Nephron progenitor cell (in vitro differentiated cells): ENCODE data around the gene BATF.

Experiments used
- DNase-seq: peaks from one replicate; pipeline ENCODE4 v3.0.0; 2021
- H3K27ac Mint-ChIP-seq: 2 replicates; pipeline ENCODE4 v1.8.0; 2021; ENCODE audit warnings: mild to moderate bottlenecking, moderate library complexity, mixed read lengths
- H3K27me3 Mint-ChIP-seq: 2 replicates; pipeline ENCODE4 v1.8.0; 2021; ENCODE audit warnings: mild to moderate bottlenecking, low read depth, mixed read lengths; ENCODE audit not compliant: poor library complexity
- H3K36me3 Mint-ChIP-seq: 2 replicates; pipeline ENCODE4 v1.8.0; 2021; ENCODE audit warnings: low read depth, mixed read lengths
- H3K4me1 Mint-ChIP-seq: 2 replicates; pipeline ENCODE4 v1.8.0; 2021; ENCODE audit warnings: mixed read lengths
- H3K4me3 Mint-ChIP-seq: 2 replicates; pipeline ENCODE4 v1.8.0; 2021; ENCODE audit warnings: mild to moderate bottlenecking, moderate library complexity, mixed read lengths
- H3K9me3 Mint-ChIP-seq: 2 replicates; pipeline ENCODE4 v1.8.0; 2021; ENCODE audit warnings: mild to moderate bottlenecking, moderate library complexity, mixed read lengths
- TF ChIP-seq, protein P1 (sequence below): fragments of 200-600 bp; sonication (generic); IDR thresholded peaks from 2 replicates; pipeline ENCODE4 v1.5.0; 2021; ENCODE audit warnings: antibody characterized with exemption

BATF gene

GRCh38 chr14:75531256-75531655 lies 9.0 kb downstream of the BATF start:
- no peak overlapping the region for H3K4me3 Mint-ChIP-seq
- TF ChIP-seq, protein P1, sequence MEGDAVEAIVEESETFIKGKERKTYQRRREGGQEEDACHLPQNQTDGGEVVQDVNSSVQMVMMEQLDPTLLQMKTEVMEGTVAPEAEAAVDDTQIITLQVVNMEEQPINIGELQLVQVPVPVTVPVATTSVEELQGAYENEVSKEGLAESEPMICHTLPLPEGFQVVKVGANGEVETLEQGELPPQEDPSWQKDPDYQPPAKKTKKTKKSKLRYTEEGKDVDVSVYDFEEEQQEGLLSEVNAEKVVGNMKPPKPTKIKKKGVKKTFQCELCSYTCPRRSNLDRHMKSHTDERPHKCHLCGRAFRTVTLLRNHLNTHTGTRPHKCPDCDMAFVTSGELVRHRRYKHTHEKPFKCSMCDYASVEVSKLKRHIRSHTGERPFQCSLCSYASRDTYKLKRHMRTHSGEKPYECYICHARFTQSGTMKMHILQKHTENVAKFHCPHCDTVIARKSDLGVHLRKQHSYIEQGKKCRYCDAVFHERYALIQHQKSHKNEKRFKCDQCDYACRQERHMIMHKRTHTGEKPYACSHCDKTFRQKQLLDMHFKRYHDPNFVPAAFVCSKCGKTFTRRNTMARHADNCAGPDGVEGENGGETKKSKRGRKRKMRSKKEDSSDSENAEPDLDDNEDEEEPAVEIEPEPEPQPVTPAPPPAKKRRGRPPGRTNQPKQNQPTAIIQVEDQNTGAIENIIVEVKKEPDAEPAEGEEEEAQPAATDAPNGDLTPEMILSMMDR = no peak
- DNase-seq = no peak
- H3K36me3 Mint-ChIP-seq = no peaks in the 10 kb centered on the region
- peaks cover 4% of the 10 kb centered on the region for H3K4me1 Mint-ChIP-seq
- H3K9me3 Mint-ChIP-seq = no peaks in the 10 kb centered on the region
- no peak overlapping the region for H3K27ac Mint-ChIP-seq
- H3K27me3 Mint-ChIP-seq = peaks cover 14% of the 10 kb centered on the region

GRCh38 chr14:75531660-75532317 lies 9.5 kb downstream of the BATF start:
- no peak overlapping the region for H3K4me3 Mint-ChIP-seq
- peaks cover 4% of the 10 kb centered on the region for H3K4me1 Mint-ChIP-seq
- peaks cover 8% of the 10 kb centered on the region for H3K27me3 Mint-ChIP-seq
- no peak for DNase-seq
- TF ChIP-seq, protein P1 = no peak
- H3K36me3 Mint-ChIP-seq = no peaks in the 10 kb centered on the region
- no peaks in the 10 kb centered on the region for H3K9me3 Mint-ChIP-seq
- H3K27ac Mint-ChIP-seq = no peak overlapping the region

DNA sequence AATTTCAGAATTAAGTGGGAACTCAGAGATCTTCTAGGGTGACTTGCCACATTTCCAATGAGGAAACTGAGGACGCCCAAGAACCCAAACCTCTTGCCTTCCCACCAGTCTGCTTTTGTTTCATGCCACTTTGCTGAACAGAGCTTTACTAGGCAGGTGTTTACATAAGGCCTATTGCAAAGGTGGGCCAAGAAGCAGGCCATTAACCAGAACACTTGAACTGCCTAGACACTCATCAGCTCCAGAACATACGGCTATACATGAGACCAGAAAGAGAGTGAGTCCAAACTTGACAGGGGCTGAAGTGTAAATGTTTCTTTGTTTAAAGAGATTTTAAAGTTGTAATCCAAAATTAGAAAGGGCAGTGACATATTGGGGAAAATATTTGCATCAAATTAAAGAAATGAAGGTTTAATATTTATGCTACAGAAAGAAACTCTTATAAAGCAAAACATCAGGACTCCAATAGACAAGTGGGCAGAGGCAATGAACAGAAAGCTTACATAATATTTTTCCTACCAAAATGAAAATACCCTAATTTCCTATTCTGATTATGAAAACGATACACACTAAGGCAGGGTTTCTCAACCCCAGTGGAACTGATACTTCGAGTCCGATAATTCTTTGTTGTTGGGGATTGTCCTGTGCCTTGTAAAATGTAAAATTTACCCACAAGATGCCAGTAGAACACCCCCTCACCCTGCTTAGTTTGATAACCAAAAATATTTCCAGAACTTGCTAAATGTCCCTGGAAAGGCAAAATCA lies 11.7 kb downstream of the BATF start:
- TF ChIP-seq, protein P1 = no peak
- H3K36me3 Mint-ChIP-seq = no peaks in the 10 kb centered on the region
- no peaks in the 10 kb centered on the region for H3K9me3 Mint-ChIP-seq
- H3K4me3 Mint-ChIP-seq = no peak overlapping the region
- no peak for DNase-seq
- peaks cover 4% of the 10 kb centered on the region for H3K4me1 Mint-ChIP-seq
- no peak overlapping the region for H3K27ac Mint-ChIP-seq
- no peaks in the 10 kb centered on the region for H3K27me3 Mint-ChIP-seq

GRCh38 chr14:75535164-75535898 lies 13.1 kb downstream of the BATF start:
- Mint-ChIP-seq H3K4me3 (no peak overlapping the region), H3K36me3 (no peaks in the 10 kb centered on the region), H3K27ac (no peak overlapping the region), H3K9me3 (no peaks in the 10 kb centered on the region), H3K27me3 (peaks cover 2% of the 10 kb centered on the region), H3K4me1 (peaks cover 4% of the 10 kb centered on the region)
- no peak for DNase-seq
- TF ChIP-seq, protein P1 = no peak

DNA sequence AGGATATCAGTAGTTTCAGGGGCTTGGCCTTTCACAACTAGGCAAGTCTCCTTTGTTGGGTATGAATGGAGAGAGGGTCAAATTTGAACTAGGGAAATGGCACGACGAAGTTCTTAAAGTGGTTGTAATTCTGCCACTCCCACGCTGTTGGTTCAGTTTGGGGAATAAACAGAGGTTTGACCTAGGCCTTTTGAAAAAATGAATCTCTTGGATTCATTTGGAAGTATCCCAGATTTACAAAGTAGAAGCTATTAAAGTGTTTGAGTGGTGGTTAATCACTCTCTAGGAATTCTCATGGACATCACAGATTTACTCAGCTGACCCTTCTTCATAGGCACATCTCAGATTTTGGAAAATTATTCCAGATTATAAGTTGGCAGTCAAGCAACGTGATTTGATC lies 14.8 kb downstream of the BATF start:
- H3K4me3 Mint-ChIP-seq = no peak overlapping the region
- H3K27ac Mint-ChIP-seq = no peak overlapping the region
- peaks cover 4% of the 10 kb centered on the region for H3K4me1 Mint-ChIP-seq
- H3K27me3 Mint-ChIP-seq = peaks cover 2% of the 10 kb centered on the region
- no peaks in the 10 kb centered on the region for H3K9me3 Mint-ChIP-seq
- H3K36me3 Mint-ChIP-seq = no peaks in the 10 kb centered on the region
- DNase-seq = no peak
- TF ChIP-seq, protein P1 = no peak
